DMS114 treated with DMSO at 0.1 percent for 48 hours (cell line): ENCODE results near the gene MYO10.

Experiments used
- DNase-seq: peaks from one replicate; lab custom pipeline; 2025; ENCODE audit not compliant: unreplicated experiment; lab: John Stamatoyannopoulos, UW

MYO10 gene

GRCh38 chr5:16943846-16944678 lies 8.0 kb upstream of the MYO10 start:
- no peak for DNase-seq

GRCh38 chr5:16937503-16938161 lies 1.5 kb upstream of the MYO10 start:
- DNase-seq: no peak

GRCh38 chr5:16936989-16937438 lies 926 bp upstream of the MYO10 start:
- DNase-seq: no peak

GRCh38 chr5:16935231-16936149 lies 598 bp downstream of the MYO10 start:
- DNase-seq: no peak

GRCh38 chr5:16934677-16935153 lies 1.4 kb downstream of the MYO10 start:
- DNase-seq: peak; percentile 45

- peak; percentile 21 for DNase-seq
These were observed 2.0 kb downstream of the MYO10 start for GRCh38 chr5:16934123-16934522.

GRCh38 chr5:16933337-16933736 lies 2.8 kb downstream of the MYO10 start:
- DNase-seq: no peak

GRCh38 chr5:16932401-16932800 lies 3.7 kb downstream of the MYO10 start:
- DNase-seq: no peak

GRCh38 chr5:16931334-16932110 lies 4.6 kb downstream of the MYO10 start:
- no peak for DNase-seq

- no peak for DNase-seq
These were observed 5.6 kb downstream of the MYO10 start for GRCh38 chr5:16930496-16930895.

- no peak for DNase-seq
These were observed 6.3 kb downstream of the MYO10 start for GRCh38 chr5:16929831-16930230.

GRCh38 chr5:16929347-16929746 lies 6.7 kb downstream of the MYO10 start:
- no peak for DNase-seq

- DNase-seq: no peak
These were observed 8.5 kb downstream of the MYO10 start for GRCh38 chr5:16927613-16928012.

- no peak for DNase-seq
These were observed 9.7 kb downstream of the MYO10 start for GRCh38 chr5:16926417-16926816.

- no peak for DNase-seq
These were observed 11.9 kb downstream of the MYO10 start for GRCh38 chr5:16924206-16924605.

GRCh38 chr5:16922430-16922829 lies 13.7 kb downstream of the MYO10 start:
- DNase-seq: no peak

GRCh38 chr5:16921211-16921610 lies 14.9 kb downstream of the MYO10 start:
- DNase-seq: no peak

- no peak for DNase-seq
These were observed 15.8 kb downstream of the MYO10 start for GRCh38 chr5:16920109-16920816.

GRCh38 chr5:16918891-16919671 lies 17.0 kb downstream of the MYO10 start:
- DNase-seq: no peak
